HG03175 (cell line): ENCODE measurements around the gene KCNG2.

Experiments
- ATAC-seq: cut with Tn5 transposase; IDR thresholded peaks from one replicate; pipeline ENCODE4 v1.9.1; 2021; ENCODE audit warnings: mild to moderate bottlenecking, moderate library complexity; ENCODE audit not compliant: unreplicated experiment

KCNG2 gene

DNA sequence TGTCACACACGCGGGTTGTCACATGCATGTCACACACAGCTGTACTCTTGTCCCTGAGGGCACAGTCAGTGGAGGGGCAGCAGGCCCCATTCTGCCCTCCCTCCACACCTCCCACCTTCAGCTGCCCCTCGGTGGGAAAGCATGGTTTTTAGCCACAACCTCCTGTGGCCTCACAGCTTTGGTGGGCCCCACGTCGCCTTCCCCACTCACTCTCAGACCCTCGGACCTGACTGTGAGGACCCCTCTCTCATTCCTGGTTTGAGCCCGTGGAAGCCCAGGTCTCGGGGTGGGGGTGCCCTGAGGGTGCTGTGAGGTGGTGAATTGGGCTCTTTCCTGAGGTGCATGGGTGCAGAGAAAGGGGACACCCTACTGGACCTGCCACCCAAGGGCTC, 19.9 kb downstream of the KCNG2 start:
- no peak for ATAC-seq

DNA sequence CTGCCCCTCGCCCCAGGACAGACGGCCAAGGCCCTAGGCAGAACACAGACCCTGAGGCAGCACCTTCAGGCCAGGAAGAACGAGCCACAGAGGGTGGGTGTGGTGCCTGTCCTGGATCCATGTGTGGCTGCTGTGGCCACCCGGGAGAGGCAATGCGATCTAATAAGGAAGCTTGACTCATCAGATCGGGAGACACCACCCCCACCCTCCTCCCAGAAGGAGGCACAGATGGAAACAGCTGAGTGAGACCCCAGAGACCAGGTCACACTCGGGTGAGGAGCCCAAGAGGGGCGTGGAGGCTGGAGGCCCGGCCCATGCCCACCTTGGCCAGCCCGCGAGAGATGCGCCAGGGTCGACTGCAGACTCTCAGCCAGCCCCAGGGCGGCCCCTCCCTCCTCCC, 20.3 kb downstream of the KCNG2 start:
- ATAC-seq = no peak

DNA sequence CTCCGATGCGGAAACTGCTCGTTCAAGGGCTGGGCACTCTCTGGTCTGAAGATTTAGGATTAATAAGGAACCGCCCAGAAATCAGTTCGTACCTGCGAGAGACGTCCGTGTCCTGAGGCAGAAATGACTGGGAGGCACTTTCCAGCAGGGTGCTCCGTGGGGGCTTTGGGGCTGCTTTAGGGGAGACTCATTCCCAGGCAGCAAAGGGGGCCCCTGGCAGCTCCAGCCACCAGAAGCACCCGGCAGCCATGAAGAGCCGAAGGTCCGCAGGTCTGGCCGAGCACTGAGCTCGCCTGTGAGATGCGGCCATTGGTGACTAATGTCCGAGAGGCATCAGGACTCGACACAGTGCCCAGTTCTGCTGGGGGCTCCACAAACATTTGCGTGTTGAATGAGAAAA, 20.9 kb downstream of the KCNG2 start:
- no peak for ATAC-seq

DNA sequence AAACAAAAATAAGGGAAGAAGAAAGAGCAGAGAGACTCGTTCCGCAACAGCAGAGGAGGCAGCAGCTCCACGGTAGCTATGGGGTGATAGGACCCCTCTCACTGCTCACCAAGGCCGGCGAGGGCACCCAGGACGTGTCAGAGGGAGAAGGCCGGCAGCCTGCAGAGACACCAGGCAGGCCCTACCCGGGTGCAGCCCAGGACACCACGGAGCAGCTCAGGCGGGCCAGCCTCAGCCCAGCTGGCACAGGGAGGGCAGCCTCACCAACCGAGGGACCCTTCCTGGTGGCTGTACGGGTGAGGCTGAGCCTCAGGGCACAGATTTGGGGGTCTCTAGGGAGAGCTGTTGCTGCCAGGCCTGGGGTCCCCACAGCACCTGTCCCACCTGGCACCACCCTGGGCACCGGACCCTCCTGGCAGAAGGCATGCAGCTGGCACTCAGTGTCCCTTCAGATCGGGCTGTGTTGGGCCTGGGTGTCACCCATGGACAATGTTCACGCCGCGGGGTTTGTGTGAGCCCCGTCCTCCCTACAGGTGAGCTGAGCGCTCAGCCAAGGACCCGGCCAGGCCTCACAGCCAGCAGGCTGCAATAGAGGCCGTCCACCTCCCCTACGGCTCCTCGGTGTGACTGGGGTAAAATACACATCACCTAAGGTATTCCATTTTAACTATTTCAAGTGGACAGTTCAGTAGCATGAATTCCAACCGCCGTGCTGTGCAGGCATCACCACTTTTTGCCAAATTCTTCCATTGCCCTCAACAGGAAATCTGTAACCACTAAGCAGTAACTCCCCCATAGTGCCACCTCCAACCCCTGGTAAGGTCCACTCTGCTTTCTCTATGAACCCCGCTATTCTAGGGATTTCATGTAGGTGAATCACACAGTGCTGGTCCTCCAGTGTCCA, 21.6 kb downstream of the KCNG2 start:
- no peak for ATAC-seq

DNA sequence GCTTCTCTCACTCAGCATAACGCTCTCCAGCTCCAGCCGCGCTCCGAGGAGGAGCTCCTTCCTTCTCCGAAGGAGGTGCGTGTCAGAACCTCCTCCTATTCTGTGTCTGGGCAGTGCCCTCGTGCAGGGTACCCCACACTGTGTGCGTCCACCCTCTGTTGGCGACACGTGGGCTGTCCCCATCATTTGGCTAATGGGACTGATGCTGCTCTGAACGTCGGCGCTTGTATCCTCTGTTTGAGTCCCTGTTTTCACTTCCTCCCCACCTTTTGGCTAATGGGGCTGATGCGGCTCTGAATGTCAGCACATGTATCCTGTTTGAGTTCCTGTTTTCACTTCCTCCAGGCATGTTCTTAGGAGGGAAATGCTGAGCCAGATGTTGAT, 22.2 kb downstream of the KCNG2 start:
- ATAC-seq = peak; percentile 95

DNA sequence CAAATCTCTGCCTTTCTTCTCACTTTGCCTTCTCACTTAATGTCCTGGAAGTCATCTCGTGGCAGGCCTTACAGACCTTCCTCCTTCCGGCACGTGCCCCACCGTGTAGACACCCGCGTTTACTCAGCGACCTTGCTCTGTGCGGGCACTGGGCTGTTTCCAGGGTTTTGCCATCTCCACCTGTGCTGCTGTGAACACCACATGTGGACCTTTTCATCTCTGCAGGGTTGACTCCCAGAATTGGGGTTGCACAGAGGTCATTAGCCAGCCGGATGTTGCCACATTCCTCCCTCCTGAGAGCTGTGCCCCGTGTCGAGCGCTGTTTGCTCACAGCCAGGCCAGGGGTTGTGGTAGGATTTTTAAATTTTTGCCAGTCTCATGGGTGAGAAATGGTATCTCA, 25.4 kb downstream of the KCNG2 start:
- ATAC-seq = no peak

DNA sequence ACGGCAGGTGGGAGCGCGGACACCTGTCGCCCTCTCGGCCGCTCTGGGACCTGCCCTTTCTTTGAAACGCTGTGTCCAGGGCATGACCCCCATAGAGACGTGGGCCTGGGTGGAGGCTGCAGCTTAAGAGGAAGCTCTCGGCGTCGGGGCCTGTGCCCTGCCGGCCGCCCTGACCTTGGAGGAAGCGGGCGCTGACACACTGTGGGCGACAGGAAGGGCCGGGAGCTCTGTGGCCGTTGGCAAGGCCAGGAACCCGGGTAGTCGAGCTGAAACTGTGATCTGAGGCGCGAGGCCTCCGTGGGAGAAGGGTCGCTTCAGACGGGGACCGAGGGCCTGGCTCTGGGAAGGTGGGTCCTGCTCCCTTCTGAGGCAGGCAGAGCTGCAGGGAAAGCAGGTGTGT, 28.2 kb downstream of the KCNG2 start:
- ATAC-seq = no peak

DNA sequence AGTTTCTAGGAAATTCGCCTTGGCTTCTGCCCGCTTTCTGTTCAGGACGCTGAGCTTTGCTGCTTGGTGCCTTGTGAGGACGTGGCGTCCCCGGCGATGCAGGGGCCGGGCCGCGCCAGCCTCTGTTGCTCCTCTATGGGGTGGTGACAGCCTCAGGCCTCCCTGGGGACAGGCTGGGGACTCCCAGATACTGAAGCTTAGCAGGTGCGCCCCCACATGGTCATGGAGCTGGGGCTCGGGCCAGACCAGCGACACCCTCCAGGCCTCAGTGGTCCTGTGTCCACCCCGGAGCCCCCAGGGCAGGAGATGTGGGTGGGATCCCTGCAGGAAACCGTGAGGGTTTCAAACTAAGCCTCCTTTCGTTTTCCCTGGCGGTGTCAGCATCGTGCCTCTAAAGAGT, 29.2 kb downstream of the KCNG2 start:
- ATAC-seq = no peak

DNA sequence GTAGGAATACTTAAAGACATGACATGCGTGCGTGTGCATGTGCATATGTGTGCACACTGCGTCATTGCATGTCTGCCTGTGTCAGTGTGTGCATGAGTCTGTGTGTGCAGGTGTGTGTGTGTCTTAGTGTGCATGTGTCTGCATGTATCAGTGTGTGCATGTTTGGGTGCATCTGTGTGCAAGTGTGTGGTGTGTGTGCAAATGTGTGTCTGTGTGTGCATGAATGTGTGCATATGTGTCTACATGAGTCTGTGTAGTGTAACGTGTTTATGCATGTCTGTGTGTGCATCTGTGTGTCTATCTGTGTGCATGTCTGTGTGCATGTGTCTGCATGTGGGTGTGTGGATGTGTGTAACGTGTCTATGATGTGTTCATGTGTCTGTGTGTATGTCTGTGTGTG, 30.5 kb downstream of the KCNG2 start:
- ATAC-seq = no peak

DNA sequence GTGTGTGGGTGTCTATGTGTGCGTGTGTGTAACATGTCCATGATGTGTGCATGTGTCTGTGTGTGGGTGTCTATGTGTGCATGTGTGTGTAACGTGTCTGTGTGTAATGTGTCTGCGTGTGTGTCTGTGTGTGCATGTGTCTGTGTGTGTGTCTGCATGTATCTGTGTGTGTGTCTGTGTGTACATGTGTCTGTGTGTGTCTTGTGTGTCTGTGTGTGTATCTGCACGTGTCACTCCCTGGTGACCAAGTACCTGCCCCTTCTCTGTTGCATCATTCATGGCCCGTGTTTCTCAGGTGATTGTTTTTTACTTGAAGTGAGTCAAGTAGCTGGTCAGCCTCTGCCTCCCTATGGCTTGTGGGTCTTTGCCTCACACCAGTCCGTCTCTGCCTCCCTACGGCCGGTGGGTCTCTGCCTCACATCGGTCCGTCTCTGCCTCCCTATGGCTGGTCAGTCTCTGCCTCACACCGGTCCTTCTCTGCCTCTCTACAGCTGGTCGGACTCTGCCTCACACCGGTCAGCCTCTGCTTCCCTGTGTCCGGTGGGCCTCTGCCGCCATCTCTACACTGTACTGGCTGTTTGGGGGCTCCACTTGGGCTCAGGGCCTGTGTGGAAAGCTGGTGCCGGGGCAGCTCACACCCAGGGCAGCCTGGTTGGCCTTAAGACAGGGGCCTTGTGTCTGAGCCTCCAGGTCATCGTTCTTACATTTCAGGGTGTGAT, 31.6 kb downstream of the KCNG2 start:
- ATAC-seq = no peak

DNA sequence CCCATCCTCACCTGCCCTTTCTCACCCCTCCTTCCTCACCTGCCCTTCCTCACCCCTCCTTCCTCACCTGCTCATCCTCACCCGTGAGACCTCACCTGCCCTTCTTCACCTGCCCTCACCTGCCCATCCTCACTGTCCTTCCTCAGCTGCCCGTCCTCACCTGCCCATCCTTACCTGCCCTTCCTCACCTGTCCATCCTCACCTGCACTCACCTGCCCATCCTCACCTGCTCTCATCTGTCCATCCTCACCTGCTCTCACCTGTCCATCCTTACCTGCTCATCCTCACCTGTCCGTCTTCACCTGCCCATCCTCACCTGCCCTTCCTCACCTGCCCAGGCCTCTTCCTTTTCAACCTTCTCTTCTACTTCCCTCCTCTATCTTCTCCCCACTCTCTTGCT, 34.4 kb downstream of the KCNG2 start:
- ATAC-seq = no peak

DNA sequence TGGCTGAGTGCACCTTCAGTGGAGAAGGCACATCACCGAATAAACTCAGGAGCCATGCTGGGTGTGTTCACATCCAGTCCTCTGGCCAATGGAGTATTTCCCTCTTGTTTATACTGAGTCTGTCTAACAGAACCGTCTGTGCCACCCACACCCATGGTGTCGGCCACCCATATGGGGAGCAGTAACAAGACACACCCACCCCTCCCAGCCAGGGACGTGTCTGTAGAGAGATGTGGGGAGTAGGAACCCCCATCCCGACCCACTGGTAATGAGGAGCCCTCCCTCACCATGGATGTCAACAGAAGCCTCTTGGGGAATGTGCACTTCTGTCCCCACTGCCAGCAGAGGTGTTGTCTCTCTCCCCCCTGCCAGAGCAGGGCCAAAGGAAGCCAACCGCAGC, 37.1 kb downstream of the KCNG2 start:
- ATAC-seq = no peak

DNA sequence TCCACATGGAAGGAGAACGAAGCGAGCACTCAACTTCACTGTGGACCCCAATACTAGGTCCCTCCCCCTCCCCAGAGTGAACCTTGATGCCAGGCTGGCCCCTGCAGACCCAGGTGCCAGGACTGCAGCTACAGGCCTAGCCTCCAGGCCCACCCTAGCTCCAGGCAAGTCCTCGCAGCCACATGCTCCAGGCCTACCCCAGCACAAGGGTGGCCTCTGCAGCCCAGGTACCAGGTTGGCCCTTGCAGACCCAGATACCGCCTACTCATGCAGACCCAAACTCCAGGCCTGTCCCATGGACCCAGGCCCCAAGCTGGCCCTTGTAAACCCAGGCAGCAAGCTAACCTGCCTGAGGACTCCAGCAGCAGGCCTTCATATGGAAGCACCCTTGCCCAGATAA, 44.2 kb downstream of the KCNG2 start:
- ATAC-seq = no peak

DNA sequence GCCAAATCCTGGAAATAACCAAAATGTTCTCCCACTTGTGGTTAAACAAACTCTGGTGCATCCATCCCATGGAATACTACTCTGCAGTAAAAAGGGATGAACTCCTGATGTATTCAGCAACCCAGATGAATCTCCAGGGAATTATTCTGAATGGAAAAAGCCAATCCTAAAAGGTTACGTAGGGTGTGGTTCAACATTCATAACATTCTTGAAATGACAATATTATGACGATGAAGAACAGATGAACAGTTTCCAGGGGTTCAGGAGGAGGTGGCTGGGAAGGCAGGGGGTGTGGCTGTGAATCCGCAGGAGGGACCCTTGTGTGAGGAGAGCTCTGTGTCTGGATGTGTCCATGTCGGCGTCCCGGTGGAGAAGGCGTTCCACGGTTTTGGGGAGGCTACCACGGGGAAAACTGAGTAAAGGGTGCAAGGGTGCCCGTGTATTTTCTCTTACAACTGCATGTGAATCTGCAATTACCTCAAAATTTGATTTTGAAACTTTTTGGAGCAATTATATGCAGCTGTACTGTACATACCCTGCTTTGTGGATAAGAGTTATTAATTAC, 47.3 kb downstream of the KCNG2 start:
- ATAC-seq = no peak

DNA sequence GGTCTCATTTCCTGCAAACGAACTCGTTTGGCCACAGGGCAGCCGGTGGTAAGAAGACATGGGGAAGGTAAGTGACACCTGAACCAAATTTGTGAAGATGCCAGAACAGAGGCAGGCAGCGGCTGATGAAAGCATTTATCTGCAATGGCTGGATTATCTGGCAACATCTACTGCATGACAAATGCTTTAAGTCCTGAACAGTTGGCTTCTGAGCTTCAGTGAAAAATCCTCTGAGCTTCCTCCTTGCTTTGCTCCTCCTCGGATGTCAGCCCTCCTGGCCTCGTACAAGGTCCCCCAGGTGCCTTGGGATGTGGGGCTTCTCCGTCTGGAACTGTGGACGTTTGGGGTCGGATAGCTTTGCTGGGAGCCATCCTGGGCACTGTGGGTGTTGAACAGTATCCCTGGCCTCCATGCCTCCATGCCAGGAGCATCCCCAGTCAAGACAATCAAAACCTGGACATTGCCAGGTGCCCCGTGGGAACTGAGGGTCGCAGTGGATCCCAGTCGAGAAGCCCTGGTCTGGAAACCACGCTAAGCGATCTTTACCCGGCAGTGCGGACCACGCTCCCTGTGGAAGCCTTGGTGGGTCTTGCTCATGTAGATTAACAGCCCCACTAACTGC, 49.3 kb downstream of the KCNG2 start:
- ATAC-seq = no peak

DNA sequence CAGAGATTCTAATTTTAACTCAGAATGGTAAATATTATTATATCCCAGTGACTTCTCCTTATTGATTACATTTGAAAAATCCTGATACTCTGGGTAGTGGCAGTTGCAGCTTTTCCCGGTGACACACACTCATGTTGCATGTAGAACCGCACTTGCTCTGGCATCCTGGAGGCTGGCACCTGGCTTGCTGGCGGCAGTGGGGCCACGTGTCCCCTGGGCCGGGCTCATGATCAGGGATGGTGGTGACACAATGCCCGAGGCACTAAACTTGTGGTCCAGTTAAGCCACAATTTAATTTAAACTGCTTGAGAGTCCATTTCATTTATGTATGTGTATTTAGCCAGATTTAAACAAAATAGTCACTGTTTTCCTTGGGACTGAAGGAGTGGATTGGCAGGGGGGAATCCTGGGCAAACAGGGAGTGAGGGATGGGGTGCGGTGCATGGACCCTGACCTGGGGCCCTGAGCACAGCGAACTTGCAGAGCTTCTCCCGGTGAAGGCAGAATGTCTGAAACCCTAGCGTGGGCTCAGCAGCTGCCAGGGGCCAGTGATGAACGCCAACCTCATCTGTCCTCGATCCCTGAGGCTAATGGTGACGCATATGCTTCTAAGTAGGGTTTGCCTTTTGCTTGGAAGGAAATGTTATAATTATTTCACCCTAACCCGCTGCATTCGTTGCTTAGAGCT, 50.0 kb downstream of the KCNG2 start:
- no peak for ATAC-seq

DNA sequence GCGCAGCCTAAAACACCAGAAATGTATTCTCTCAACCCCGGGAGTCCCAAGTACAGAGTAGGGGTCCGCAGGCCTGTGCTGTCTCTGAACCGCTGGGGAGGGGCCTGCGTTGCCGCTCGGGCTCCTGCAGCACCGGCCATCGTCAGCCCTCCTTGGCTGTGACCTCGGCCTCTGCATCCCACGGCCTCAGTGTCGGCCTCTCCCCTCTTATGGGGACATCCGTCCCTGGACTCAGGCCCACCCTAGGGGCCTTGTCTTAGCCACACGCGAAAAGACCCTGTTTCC, 50.5 kb downstream of the KCNG2 start:
- ATAC-seq = no peak

DNA sequence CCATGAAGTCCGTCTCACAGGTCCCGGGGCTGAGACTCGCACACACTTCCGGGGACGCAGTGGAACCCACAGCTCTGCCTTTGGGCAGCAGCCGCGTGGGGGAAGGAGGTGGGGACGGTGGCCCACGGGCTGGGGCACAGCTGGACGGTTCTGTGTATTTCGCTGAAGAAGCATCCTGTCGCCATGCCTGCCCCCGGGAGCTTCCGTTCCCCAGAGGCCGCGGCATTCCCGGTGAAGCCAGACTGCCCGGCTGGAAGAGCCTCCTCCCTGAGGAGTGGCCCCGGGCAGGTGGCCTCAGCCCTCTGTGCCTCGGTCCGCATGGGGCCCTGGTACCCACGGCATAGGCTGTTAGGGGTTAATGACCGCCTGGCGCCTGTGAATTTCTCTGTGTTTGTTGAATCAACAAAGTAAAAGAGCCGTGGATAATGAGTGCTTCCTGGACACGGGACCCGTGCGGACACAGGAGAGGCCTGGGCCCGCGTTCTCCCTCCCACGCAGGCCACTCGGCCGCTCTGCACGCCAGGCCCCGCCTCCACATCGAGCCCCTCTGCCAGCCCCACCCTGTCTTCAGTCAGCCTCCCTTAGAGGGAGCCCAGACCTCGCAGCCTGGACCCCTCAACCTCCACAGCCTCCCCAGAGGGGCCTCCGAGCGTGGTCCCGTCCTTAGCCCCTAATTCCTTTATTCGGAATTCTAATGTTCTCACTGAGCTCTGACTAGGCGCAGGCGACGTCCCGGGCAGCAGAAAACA, 51.0 kb downstream of the KCNG2 start:
- no peak for ATAC-seq

DNA sequence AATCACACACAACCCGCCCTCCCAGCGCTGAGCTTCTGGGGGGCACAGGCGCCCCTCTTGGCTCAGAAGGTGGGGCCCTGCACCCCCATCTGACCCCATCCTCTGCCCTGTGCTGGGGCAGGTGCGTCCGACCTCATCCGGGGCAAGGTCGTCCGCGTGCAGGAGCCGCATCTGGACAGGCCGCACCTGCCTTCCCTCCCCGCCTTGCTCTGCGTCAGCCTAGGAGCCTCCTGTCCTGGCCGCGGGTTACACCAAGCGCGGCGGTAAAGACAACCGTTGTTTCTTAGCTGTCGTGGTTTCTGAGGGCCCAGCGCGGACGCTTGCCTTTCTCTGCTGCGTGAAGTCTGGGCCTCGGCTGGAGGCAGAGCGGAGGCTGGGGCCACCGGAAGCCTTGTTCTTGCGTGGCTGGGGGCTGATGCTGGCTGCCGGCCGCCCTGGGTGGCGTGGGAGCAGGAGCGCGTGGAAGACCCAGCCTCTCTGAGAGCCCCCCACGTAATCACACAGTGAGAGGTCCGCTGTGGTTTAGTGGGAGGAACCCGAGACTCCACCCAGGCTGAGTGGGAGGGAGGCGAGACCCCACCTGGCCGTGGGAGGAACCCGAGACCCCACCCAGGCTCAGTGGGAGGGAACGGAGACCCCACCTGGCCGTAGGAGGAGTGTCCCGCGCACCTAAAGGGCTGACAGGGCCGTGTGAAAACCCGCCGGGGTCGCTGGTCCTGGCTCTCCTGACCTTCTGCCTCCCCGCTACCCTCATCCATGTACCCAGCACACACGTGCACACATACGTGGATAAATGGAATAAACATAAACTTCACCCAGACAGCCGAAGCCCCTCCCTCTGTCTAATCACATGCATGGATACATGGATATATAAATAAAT, 51.8 kb downstream of the KCNG2 start:
- ATAC-seq = no peak

DNA sequence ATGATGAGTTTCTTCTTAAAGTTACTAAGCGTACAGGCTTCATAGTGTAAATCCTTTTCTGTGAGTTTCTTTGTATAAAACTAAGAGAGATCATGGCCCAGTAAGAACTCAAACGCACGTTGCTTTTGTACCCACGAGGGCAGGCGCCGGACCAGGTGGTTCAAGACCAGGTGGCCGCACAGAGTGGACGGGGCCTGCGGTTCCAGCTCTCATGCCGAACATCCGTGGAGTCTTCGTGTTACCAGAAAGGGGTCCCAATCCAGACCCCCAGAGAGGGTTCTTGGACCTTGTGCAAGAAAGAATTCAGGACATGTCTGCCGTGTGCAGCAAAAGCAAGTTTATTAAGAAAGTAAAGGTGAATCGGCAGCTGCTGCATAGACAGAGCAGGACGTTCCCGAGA, 53.0 kb downstream of the KCNG2 start:
- no peak for ATAC-seq
